GM08714 (cell line): ENCODE measurements around the gene ILKAP.

Experiments
- H3K4me3 ChIP-seq: fragments of 200-500 bp; sonication (Bioruptor generic); 2 replicates; pipeline ENCODE4 v1.5.1; 2014; ENCODE audit warnings: mild to moderate bottlenecking, low read length, inconsistent platforms
- ZNF274 ChIP-seq: IDR thresholded peaks from 2 replicates; pipeline ENCODE4 v1.6.1; 2012; ENCODE audit warnings: mild to moderate bottlenecking, low read depth, low read length

Gene ILKAP

DNA sequence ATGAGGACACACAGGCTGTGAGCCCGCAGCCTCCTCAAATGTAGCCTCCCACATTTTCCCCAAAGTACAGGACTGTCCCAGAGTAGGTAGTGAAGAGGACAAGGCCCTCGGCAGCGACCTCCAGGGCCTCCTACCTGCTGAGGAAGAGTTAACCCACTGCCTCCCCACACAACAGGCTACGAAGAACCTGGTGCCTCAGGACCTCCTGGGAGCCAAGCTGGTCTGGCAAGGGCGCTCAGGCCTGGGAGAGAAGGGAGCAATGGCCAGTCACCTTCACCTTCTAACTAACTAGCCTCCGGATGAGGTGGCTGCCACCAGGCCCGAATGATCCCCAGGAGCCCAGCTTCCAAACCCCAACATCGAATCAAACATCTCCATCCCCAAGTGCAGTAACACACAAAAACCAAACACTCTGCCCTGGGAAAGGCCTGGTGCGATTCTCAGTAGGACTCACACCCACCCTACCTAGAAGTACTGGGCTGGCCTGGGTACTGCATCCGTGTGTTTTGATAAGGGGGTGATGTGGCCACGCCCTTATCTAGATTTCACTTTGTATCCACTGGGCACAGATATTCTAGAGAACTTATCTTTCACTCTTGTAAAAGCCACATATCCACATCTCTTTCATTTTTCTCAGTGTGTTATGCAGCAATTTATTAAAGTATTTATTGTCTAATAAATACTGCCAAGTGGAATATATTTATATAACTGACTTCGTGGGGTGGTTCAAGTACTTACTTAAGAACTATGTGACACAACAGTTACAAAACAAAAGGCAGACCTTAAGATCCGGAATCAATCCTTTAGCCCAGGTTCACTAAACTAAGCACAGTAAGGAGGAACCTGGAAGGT lies 35.1 kb downstream of the ILKAP start:
- TF ChIP-seq ZNF274 = no peak
- H3K4me3 ChIP-seq = no peak overlapping the region

DNA sequence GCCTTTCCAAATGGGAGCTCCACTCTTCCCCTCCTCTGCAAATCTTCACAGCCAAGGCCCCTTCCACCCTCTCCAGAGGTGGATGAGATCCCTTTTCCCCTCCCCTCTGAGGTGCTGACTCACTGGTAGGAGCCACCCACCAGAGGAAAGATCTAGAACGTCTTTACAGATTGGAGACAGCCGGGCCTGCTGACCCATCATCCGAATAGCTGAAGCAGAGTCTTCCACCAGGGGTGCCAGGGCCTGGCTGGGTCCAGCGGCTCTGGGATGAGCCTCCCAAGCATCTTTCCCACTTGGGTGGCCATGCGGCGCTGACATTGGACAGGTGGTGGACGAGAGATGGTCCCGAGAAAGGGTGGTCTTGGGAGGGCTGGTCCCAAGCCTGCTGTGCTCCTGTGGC lies 35.7 kb downstream of the ILKAP start:
- TF ChIP-seq ZNF274 = no peak
- H3K4me3 ChIP-seq = no peak overlapping the region

DNA sequence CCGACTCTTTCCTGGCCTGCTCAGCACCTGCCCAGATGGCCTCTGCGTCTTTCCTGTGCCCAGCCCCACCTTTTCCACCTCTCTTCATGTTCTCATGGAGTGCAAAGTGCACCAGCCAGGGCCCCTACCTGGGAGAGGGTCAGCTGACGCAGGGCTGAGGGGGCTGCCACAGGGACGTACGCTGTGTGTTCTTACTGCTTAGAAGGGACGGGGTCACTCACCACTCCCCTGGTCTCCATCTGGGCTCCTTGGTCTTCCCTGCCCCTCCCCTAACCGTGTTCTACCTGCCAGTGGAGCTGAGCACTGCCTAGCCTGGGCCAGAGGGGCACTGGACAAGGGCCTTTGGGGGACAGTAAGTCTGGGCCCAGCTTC lies 36.2 kb downstream of the ILKAP start:
- no peak for TF ChIP-seq ZNF274
- H3K4me3 ChIP-seq = no peak overlapping the region

DNA sequence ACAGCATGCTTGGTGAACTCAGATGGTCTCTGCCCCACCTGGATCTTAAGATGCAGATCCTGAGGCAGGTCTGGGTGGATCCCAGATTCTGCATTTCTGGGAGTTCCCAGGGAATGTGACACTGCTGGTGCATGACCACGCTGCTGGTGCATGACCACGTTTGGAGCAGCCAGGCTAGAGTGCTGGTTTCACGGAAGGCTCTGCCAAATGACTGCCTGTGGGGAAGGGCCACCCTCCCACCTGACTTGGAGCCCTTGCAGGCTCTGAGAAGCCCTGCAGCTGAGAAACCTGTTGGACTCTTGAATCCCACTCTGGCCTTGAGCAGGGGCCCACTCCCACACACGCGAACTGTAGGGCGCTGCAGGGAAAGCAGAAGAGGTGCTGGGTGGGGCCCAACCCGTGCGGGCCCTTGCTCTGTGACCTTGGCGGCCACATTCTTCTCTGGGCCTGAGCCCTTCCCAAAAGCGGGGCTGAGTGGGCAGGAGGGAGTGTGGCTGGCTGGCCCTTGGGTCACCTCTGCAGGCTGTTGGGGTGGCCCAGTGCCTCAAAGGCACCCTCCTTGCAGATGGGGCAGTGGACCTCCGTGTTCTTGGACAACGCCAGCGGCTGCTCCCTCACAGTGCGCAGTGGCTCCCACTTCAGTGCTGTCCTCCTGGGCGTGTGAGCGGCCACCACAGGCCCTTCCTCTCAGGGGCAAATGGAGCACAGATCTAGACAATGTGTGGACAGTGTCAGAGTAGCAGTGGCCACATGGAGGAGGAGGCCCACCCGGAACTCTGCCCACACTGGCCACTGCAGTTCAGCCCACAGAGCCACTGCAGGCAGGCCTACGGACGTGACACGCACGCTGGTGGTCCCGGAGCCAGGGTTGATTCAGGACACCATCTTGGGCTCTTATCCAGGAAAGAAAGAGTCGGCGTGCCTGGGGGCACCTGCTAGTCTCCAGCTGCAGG lies 36.8 kb downstream of the ILKAP start:
- no peak for TF ChIP-seq ZNF274
- no peak overlapping the region for H3K4me3 ChIP-seq

DNA sequence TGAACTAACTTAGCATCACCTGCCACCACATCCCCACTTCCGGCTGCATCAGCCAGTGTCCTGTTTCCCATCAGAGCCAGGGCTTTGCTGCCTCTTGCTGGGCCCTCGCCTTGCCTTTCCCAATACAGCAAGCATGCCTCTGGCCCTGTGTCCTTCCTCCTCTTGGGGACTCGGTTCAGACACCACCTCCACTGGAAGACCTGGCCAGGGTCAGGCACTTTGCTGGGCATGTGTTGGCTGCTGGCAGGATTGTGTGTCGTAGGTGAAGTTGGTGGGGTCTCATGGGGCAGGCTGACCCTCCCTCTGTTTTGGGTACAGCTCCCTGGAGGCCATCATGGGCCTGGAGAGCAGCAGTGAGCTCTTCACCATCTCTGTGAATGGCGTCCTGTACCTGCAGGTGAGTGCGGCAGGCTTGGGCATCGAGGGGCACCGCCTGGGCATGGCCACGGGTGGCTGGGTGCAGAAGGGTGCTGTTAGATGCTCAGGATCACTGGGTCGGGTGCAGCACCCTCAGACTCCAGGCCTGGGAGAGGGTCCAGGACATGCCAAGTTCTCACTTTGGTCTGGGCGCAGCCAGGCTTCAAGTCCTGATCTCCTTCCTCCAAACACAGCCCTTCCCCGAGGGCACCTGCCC lies 38.1 kb downstream of the ILKAP start:
- TF ChIP-seq ZNF274 = no peak
- no peak overlapping the region for H3K4me3 ChIP-seq

- H3K4me3 ChIP-seq = no peak overlapping the region
- TF ChIP-seq ZNF274 = no peak
Observed at GRCh38 chr2:238164906-238165287, 38.6 kb downstream of the ILKAP start.

DNA sequence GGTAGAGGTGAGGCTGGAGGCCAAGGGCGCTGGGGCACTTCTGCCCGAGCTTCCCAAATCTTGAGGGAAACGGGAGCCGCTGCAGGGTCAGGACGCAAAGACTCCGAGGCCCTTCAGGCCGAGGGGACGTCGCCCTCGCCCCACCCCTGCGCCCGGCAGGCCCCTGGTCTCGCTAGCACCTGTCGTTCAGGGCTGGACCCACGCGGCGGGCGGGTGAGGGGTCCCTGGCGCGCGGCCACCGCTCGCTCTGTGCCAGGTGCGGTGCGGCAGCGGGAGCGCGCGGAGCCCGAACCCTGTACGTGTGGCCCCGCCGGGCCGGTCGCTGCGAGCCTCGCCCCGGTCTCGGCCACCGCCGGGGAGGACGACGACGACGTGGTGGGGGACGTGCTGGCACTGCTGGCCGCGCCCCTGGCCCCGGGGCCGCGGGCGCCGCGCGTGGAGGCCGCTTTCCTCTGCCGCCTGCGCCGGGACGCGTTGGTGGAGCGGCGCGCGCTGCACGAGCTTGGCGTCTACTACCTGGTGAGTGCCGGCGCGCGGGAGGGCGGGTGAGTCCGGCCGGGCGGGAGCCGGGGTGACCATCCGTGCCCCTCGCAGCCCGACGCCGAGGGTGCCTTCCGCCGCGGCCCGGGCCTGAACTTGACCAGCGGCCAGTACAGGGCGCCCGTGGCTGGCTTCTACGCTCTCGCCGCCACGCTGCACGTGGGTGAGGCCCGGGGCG lies 39.9 kb downstream of the ILKAP start:
- H3K4me3 ChIP-seq = no peak overlapping the region
- no peak for TF ChIP-seq ZNF274

GRCh38 chr2:238162846-238163441 lies 40.6 kb downstream of the ILKAP start:
- no peak for TF ChIP-seq ZNF274
- no peak overlapping the region for H3K4me3 ChIP-seq

DNA sequence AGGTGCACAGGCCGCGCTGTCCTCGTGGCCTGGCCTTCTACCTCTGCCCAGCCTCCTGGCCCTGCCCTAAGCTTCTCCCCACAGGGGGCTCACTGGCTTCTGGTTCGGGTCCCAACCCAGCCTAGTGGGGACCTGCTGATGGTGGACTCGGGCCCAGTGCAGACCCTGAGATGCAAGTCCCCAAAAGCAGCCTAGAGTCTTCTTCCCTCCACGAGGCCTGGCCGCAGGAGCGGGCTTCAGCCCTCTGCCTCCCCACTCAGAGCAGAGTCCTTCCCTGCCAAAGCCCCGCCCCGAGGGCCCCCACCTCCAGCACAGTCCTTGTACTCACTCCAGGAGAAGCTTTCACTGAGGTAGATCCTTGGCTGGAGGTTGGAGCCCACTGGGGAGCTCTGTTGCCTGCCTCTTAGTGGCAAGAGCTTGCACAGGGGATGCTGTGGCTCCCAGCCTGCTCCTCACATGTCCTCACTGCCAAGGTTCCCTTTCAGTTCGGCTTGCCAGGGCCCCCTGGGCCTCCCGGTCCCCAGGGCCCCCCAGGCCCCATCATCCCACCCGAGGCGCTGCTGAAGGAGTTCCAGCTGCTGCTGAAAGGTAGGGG lies 41.1 kb downstream of the ILKAP start:
- TF ChIP-seq ZNF274 = no peak
- H3K4me3 ChIP-seq = no peak overlapping the region

- no peak overlapping the region for H3K4me3 ChIP-seq
- no peak for TF ChIP-seq ZNF274
Observed at GRCh38 chr2:238161291-238162051, 42.0 kb downstream of the ILKAP start.

DNA sequence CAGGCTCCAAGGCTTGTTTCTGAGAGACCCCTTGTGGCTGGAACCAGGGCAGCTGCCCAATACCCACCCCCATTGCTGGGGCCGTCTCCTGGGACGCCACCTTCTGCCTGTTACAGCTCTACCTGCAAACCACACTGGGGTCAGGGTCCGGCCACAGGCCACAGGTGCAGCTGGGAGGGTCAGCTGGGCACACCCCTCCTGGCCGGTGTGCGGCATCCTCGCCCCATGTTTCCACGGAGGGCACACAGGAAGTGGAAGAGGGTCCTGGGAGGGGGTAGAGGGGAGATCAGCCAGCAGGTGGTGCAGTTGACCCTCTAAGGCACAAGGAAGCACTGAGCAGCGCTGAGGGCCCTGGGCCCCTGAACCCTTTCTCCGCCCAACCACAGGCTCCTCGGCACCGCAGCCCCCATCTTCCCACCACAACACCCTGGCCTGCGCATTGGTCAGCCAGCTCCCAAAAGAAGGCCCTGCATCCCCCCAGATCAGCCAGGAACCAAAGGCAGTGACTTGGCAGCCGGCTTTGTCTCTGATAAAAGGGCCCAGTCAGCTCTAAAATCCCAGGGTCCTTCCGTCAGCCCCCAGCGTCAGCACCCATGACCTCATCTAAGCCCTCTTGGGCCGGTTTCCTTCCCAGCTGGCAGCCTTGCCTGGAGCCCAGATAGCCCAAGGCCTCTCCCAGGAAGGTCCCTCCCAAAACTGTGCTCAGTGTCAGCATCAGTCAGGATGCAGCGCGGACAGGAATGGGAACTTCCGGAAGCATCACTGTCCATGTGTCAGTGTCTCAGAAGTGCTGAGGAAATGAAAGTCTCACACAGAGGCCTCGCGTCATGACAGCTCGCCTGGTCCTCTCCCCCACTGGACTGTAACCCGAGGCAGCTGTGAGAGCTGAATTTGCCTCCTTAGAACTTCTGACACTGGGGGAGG lies 43.0 kb downstream of the ILKAP start:
- H3K4me3 ChIP-seq = no peak overlapping the region
- no peak for TF ChIP-seq ZNF274

DNA sequence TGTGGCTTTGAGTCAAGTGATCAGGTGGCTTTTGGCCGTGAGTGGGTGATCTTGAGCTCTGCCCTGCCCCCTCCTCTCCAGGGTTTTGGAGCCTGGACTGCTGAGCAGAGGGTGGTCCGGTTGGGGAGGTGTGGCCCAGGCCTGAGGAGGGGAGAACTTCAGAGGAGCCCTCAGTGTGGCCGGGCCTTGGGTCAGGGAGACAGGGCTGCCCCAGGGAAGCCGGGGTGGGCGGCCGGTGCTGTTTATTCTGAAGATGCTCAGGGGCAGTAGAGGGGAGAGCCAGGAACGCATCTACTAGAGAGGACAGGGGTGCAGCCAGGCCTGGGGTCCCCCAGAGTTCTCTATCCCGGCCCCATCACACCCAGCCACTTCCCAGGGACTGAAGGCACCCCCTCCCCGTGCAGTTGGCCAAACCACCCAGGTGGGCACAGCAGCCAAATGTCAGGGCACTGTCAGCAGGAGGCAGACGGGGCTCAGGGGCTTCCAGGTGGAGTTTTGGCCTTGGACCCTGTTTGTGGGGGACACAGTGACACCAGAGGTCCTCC lies 43.8 kb downstream of the ILKAP start:
- no peak overlapping the region for H3K4me3 ChIP-seq

More for the DNA sequence above, 43.8 kb downstream of the ILKAP start:
- no peak for TF ChIP-seq ZNF274
